IMR-90 (cell line): ENCODE results near the gene PSRC1. TPM values are rescaled to one million over a fixed set of nuclear protein-coding genes. Genes with fewer than 3 reads are reported as not detected.

ENCODE experiments used
- ATAC-seq: fragments of 200-7000 bp; cut with Tn5 transposase; 2 replicates; pipeline ENCODE4 v1.9.1; 2020; ENCODE audit warnings: low read depth, mild to moderate bottlenecking, moderate library complexity
- BruUV-seq: library from RNA; stranded (reverse); fragments of 400-500 nt; replicated peaks from 2 replicates; lab custom pipeline; 2021; lab: Mats Ljungman, UMichigan
- CTCF ChIA-PET: fragments of 300-600 bp; formaldehyde crosslinking; extraction: SDS; loops from one replicate; lab custom pipeline; 2021; ENCODE audit warnings: antibody characterized with exemption; lab: Yijun Ruan, JAX
- POLR2A ChIA-PET: fragments of 300-600 bp; sonication (Branson Sonifier 250); formaldehyde crosslinking; loops from one replicate; lab custom pipeline; 2022; ENCODE audit warnings: antibody characterized with exemption; ENCODE audit not compliant: unreplicated experiment; lab: Charles Lee
- DNase-seq: peaks from one replicate; pipeline ENCODE4 v3.0.0; 2013
- H2AFZ ChIP-seq: replicated peaks from 2 replicates; pipeline ENCODE3; 2013; ENCODE audit warnings: low read length, mild to moderate bottlenecking; ENCODE audit not compliant: poor library complexity
- H2AK5ac ChIP-seq: 2 replicates; pipeline ENCODE4 v1.6.1; 2013; ENCODE audit warnings: low read depth, low read length, inconsistent platforms
- H2AK9ac ChIP-seq: replicated peaks from 2 replicates; pipeline ENCODE3; 2013; ENCODE audit warnings: mild to moderate bottlenecking, low read depth, low read length, moderate library complexity; ENCODE audit not compliant: poor library complexity
- H2BK120ac ChIP-seq: 2 replicates; pipeline ENCODE4 v1.6.1; 2013; ENCODE audit warnings: low read depth, low read length, inconsistent platforms
- H2BK15ac ChIP-seq: 3 replicates; pipeline ENCODE4 v1.6.1; 2013; ENCODE audit warnings: low read depth, low read length, inconsistent platforms
- H2BK20ac ChIP-seq: 2 replicates; pipeline ENCODE4 v1.6.1; 2013; ENCODE audit warnings: low read depth, mild to moderate bottlenecking, inconsistent platforms, low read length, moderate library complexity
- H2BK5ac ChIP-seq: 2 replicates; pipeline ENCODE4 v1.6.1; 2013; ENCODE audit warnings: mild to moderate bottlenecking, low read depth, low read length, inconsistent platforms; ENCODE audit not compliant: poor library complexity, severe bottlenecking
- H3K14ac ChIP-seq: replicated peaks from 2 replicates; pipeline ENCODE4 v1.6.1; 2013; ENCODE audit warnings: low read depth, low read length, inconsistent platforms
- H3K18ac ChIP-seq: 2 replicates; pipeline ENCODE4 v1.6.1; 2013; ENCODE audit warnings: low read depth, low read length, control low read depth
- H3K23ac ChIP-seq: 2 replicates; pipeline ENCODE4 v1.6.1; 2013; ENCODE audit warnings: low read depth, low read length, inconsistent platforms
- H3K27ac ChIP-seq: 2 replicates; pipeline ENCODE4 v1.5.1; 2013; ENCODE audit warnings: mild to moderate bottlenecking, control low read depth, low read length; ENCODE audit not compliant: insufficient read depth
- H3K27me3 ChIP-seq: 2 replicates; pipeline ENCODE4 v1.6.1; 2013; ENCODE audit warnings: low read length; ENCODE audit not compliant: control insufficient read depth, insufficient read depth
- H3K36me3 ChIP-seq: 2 replicates; pipeline ENCODE4 v1.6.1; 2013; ENCODE audit warnings: low read length, mixed read lengths; ENCODE audit not compliant: control insufficient read depth, insufficient read depth
- H3K4ac ChIP-seq: 2 replicates; pipeline ENCODE4 v1.6.1; 2013; ENCODE audit warnings: low read depth, low read length, inconsistent platforms
- H3K4me1 ChIP-seq: 2 replicates; pipeline ENCODE4 v1.6.1; 2013; ENCODE audit warnings: low read length, mixed read lengths; ENCODE audit not compliant: control insufficient read depth, insufficient read depth
- H3K4me2 ChIP-seq: 2 replicates; pipeline ENCODE4 v1.6.1; 2013; ENCODE audit warnings: low read depth, mild to moderate bottlenecking, control low read depth, low read length, moderate library complexity
- H3K4me3 ChIP-seq: 2 replicates; pipeline ENCODE4 v1.5.1; 2013; ENCODE audit warnings: low read depth, mild to moderate bottlenecking, control low read depth, low read length, moderate library complexity; ENCODE audit not compliant: insufficient read depth
- H3K56ac ChIP-seq: 2 replicates; pipeline ENCODE4 v1.6.1; 2013; ENCODE audit warnings: low read length, inconsistent platforms; ENCODE audit not compliant: insufficient read depth; ENCODE audit errors: extremely low read depth
- H3K79me1 ChIP-seq, 2 experiments: 2 replicates each; pipeline ENCODE4 v1.6.1; 2013; ENCODE audit warnings: low read length in 2 of 2, inconsistent platforms in 1 of 2, low read depth in 1 of 2
- H3K9ac ChIP-seq: 2 replicates; pipeline ENCODE4 v1.6.1; 2013; ENCODE audit warnings: low read depth, low read length, control low read depth
- H3K9me1 ChIP-seq: 2 replicates; pipeline ENCODE4 v1.6.1; 2013; ENCODE audit warnings: low read length, inconsistent platforms; ENCODE audit not compliant: insufficient read depth
- H3K9me3 ChIP-seq: 2 replicates; pipeline ENCODE4 v1.6.1; 2013; ENCODE audit warnings: low read length; ENCODE audit not compliant: control insufficient read depth, insufficient read depth
- H4K20me1 ChIP-seq: 2 replicates; pipeline ENCODE4 v1.6.1; 2013; ENCODE audit warnings: low read length, inconsistent platforms; ENCODE audit not compliant: insufficient read depth
- H4K5ac ChIP-seq: 2 replicates; pipeline ENCODE4 v1.6.1; 2013; ENCODE audit warnings: mild to moderate bottlenecking, low read depth, low read length, control low read depth
- H4K8ac ChIP-seq, 2 experiments: 2 replicates each; pipeline ENCODE4 v1.6.1; 2013; ENCODE audit warnings: low read depth in 2 of 2, low read length in 2 of 2, control low read depth in 1 of 2, inconsistent platforms in 1 of 2
- H4K91ac ChIP-seq: 2 replicates; pipeline ENCODE4 v1.6.1; 2013; ENCODE audit warnings: low read depth, low read length, inconsistent platforms; ENCODE audit not compliant: insufficient read depth
- CEBPB ChIP-seq: IDR thresholded peaks from 2 replicates; pipeline ENCODE4 v1.6.1; 2012; ENCODE audit warnings: low read depth, low read length, improper control_type of control experiment
- CTCF ChIP-seq: conservative IDR thresholded peaks from 2 replicates; pipeline ENCODE4 v1.5.1; 2012; ENCODE audit warnings: mild to moderate bottlenecking, low read depth, low read length, improper control_type of control experiment
- FOS ChIP-seq: fragments of 150-350 bp; IDR thresholded peaks from 2 replicates; pipeline ENCODE4 v1.6.1; 2016; ENCODE audit warnings: low read depth, low read length
- MAZ ChIP-seq: IDR thresholded peaks from 2 replicates; pipeline ENCODE4 v1.6.1; 2012; ENCODE audit warnings: low read depth, mild to moderate bottlenecking, low read length, improper control_type of control experiment, moderate library complexity, borderline replicate concordance
- MXI1 ChIP-seq: IDR thresholded peaks from 2 replicates; pipeline ENCODE4 v1.6.1; 2012; ENCODE audit warnings: low read depth, mild to moderate bottlenecking, low read length, moderate library complexity, borderline replicate concordance
- RAD21 ChIP-seq: IDR thresholded peaks from 2 replicates; pipeline ENCODE4 v1.6.1; 2012; ENCODE audit warnings: low read length, improper control_type of control experiment
- RFX5 ChIP-seq: IDR thresholded peaks from 2 replicates; pipeline ENCODE4 v1.8.0; 2012; ENCODE audit warnings: low read depth, mild to moderate bottlenecking, low read length, moderate library complexity
- SMC3 ChIP-seq: fragments of 150-350 bp; IDR thresholded peaks from 2 replicates; pipeline ENCODE4 v1.6.1; 2016; ENCODE audit warnings: low read depth, mild to moderate bottlenecking, antibody characterized with exemption, low read length, moderate library complexity
- WGBS, 2 experiments: methylation state at CpG; one replicate each; pipeline versions ENCODE4 v1.1.5 to v1.1.7; 2013; ENCODE audit warnings: missing lambda C conversion rate in 2 of 2; ENCODE audit not compliant: insufficient read length in 1 of 2; ENCODE audit errors: extremely low coverage in 2 of 2; 5-methylcytosine and 5-hydroxymethylcytosine counted together
- dilution Hi-C: fragments of 300-500 bp; cut with HindIII; formaldehyde crosslinking; loops from one replicate; pipeline ENCODE4 v1.14.3; 2018; ENCODE audit warnings: low sequenced_read_pairs; ENCODE audit not compliant: unreplicated experiment
- in situ Hi-C: fragments of 300-500 bp; cut with MboI; formaldehyde crosslinking; loops from 3 replicates; pipeline ENCODE4 v1.14.3; 2019; ENCODE audit warnings: low sequenced_read_pairs, inconsistent platforms, mixed read lengths
- intact Hi-C: fragments of 100-400 bp; cut with micrococcal nuclease; formaldehyde crosslinking; loops from 2 replicates; pipeline ENCODE4 v1.10.0; 2022
- polyA plus RNA-seq, 3 experiments: library from polyadenylated mRNA; depleted of rRNA; stranded (reverse); fragments of >200 nt; gene quantifications; 2 replicates each; pipeline ENCODE4 v1.2.3, GENCODE V29; 2012; ENCODE audit warnings: low replicate concordance in 1 of 3
- total RNA-seq: library from RNA; depleted of rRNA; stranded (reverse); fragments of >200 nt; gene quantifications from 2 replicates; pipeline ENCODE4 v1.2.3, GENCODE V29; 2012

The PSRC1 gene
- total and polyA plus RNA-seq, 2 of the 4 experiments (the other 2 are of a cell fraction) = 34.6 to 40.3 TPM

- intact Hi-C loops (no loop called here), in situ Hi-C loops (no loop called here), dilution Hi-C loops (no loop called here)
- Histone ChIP-seq H2BK15ac (no peak overlapping the region), H4K8ac (no peak overlapping the region), H3K36me3 (peaks cover 2% of the 10 kb centered on the region; the same call in 1 of the 2 replicates), H3K27me3 (no peaks in the 10 kb centered on the region), H3K4me2 (no peak overlapping the region), H2BK120ac (no peak overlapping the region; the same call in 1 of the 2 replicates), H3K23ac (no peak overlapping the region), H3K9ac (no peak overlapping the region), H3K4me3 (no peak overlapping the region), H2BK20ac (no peak overlapping the region), H3K79me1 (no peaks in the 10 kb centered on the region), H4K5ac (no peak overlapping the region), H3K9me1 (0 out of 2 replicates have a peak, but pooled peaks cover 3% of the 10 kb centered on the region), H3K56ac (no peak overlapping the region), H3K27ac (no peak overlapping the region), H2AFZ (no peak overlapping the region), H4K20me1 (no peaks in the 10 kb centered on the region), H2BK5ac (no peak overlapping the region), H4K91ac (no peak overlapping the region), H2AK9ac (no peak overlapping the region), H2AK5ac (no peak overlapping the region), H3K4ac (no peak overlapping the region), H3K4me1 (peaks cover 12% of the 10 kb centered on the region), H3K9me3 (peaks cover 2% of the 10 kb centered on the region; the same call in 1 of the 2 replicates), H3K14ac (no peak overlapping the region), H3K18ac (no peak overlapping the region)
- ChIA-PET CTCF (no interaction called here), POLR2A (no interaction called here)
- ATAC-seq = no peak
- no TSS peak for BruUV-seq
- TF ChIP-seq RAD21 (no peak), CEBPB (no peak), MAZ (no peak), RFX5 (no peak), CTCF (no peak), MXI1 (no peak), SMC3 (no peak), FOS (no peak)
- no CpG with 5 or more reads among the region's 6 CpGs for WGBS, 2 experiments
- no peak for DNase-seq
Observed at GRCh38 chr1:109271458-109271857, 11.5 kb downstream of the PSRC1 start.
